Measurements from ENCODE around the gene KRTAP10-1. TPM values are rescaled to one million over a fixed set of nuclear protein-coding genes. Genes with fewer than 3 reads are reported as not detected.

The KRTAP10-1 gene
- total and polyA plus RNA-seq, 4 donors, result not detected

DNA sequence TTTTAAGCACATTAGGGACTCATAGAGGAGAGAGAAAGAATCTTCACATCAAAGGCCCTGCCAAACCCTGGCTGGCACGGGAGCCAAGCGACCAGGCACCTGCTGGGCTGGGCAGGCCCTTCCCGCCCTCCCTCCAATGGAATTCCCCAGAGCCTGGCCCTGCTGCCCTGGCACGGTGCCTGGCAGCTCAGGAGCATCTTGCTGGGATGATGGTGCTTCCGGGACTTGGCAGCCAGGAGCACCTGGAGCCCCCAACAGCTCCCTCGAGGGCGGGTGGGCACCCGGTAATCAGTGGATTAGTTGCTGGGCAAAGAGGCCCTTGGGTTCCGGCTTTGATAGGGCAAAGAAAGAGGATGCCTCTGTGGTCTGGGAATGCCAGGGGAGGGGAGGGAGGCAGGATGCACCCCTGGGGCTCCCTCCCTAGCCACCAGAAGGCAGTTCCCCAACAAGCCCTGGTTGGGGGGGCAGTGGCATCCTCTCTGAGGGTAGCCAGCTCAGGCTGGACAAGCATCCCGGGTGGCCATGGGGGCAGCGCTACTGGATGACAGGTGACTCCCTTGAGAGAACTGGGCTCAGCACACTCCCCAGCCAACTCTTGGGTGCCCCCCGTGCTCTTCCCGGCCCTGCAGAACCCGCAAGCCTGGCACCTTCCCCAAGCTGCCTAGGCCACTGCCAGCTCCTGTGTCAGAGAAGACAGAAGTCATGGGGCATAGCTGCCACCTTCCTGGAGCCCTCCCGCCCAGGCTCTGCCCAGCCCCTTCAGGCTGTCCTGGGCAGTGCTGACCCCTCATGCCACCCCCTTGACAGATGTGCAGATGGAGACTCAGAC, 26.4 kb downstream of the KRTAP10-1 start:
- TF ChIP-seq YY1 (IDR thresholded peaks at IDR 0.05), result no peak
- TF ChIP-seq, protein P1, sequence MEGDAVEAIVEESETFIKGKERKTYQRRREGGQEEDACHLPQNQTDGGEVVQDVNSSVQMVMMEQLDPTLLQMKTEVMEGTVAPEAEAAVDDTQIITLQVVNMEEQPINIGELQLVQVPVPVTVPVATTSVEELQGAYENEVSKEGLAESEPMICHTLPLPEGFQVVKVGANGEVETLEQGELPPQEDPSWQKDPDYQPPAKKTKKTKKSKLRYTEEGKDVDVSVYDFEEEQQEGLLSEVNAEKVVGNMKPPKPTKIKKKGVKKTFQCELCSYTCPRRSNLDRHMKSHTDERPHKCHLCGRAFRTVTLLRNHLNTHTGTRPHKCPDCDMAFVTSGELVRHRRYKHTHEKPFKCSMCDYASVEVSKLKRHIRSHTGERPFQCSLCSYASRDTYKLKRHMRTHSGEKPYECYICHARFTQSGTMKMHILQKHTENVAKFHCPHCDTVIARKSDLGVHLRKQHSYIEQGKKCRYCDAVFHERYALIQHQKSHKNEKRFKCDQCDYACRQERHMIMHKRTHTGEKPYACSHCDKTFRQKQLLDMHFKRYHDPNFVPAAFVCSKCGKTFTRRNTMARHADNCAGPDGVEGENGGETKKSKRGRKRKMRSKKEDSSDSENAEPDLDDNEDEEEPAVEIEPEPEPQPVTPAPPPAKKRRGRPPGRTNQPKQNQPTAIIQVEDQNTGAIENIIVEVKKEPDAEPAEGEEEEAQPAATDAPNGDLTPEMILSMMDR (IDR thresholded peaks at IDR 0.05; ENCODE audit: low read depth, low read length, missing input control), result no peak
- TF ChIP-seq, protein P2, sequence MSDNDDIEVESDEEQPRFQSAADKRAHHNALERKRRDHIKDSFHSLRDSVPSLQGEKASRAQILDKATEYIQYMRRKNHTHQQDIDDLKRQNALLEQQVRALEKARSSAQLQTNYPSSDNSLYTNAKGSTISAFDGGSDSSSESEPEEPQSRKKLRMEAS (IDR thresholded peaks at IDR 0.05), result no peak
- no peak for TF ChIP-seq NR2F2 (IDR thresholded peaks at IDR 0.05)
- 84% methylated on average over 15 of the region's 15 CpGs for WGBS
- Histone ChIP-seq H3K36me3 (ENCODE audit: control insufficient read depth in 4 of 4, insufficient read depth in 3 of 4, low read depth in 1 of 4, low read length in 3 of 4) (no peaks in the 10 kb centered on the region), H3K4me1 (ENCODE audit: control insufficient read depth in 4 of 4, insufficient read depth in 4 of 4, low read length in 3 of 4) (peaks cover 0 to 31% (median 15%) of the 10 kb centered on the region in 4 donors), H3K27me3 (ENCODE audit: control insufficient read depth in 4 of 4, insufficient read depth in 4 of 4, low read length in 3 of 4) (no peaks in the 10 kb centered on the region), H3K9ac (ENCODE audit: low read depth in 1 of 2, low read length in 2 of 2) (no peak overlapping the region), H3K9me3 (ENCODE audit: control insufficient read depth in 4 of 4, low read length in 3 of 4) (no peaks in the 10 kb centered on the region), H3K4me3 (ENCODE audit: low read depth in 1 of 3, low read length in 3 of 3) (no peak overlapping the region), H3K27ac (ENCODE audit: low read depth in 1 of 2, low read length in 2 of 2) (no peak overlapping the region)
- no peak for DNase-seq (ENCODE audit: low spot score)

DNA sequence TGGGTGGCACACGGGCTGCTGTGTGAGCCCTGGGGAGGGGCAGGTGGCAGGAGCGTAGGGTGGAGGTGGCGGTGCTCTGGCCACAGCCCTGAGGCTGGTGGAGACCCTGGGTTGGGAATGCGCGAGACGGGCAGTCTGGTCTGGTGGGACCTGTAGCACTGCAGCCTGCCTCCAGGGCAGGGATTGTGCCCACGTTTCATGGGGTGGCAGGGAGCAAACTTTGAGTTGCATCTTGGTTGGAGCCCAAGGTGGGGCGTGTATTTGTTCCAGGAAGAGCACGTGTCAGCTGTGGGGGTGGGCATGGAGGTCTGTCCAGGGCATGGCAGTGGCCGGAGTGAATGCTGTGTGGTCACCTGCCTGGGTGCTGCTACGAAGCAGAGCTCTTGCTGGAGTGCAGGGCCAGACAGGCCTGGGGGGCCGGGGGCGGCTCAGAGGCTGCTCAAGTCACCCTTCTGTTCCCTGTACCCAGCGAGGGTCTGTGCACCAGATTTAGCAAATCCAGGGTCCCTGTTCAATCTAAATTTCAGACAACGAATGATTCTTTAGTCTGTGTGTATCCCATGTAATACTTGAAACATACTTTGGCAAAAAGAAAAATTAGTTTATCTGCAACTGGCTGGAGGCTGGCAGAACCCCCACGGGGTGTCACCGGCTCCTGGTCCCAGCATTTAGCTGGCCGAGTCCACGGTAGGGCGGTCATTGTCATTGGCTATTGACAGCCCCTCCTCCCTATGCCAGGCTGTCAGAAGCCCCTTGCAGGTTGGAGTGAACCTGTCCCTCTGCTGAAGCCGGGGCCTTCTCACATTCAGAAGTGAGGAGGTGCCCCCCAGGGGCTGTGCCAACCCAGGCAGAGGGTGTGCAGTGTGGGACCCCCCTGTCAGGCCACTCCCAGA, 27.3 kb downstream of the KRTAP10-1 start:
- H3K4me1 ChIP-seq (ENCODE audit: control insufficient read depth in 4 of 4, insufficient read depth in 4 of 4, low read length in 3 of 4), result peaks cover 0 to 37% (median 16%) of the 10 kb centered on the region in 4 donors
- H3K36me3 ChIP-seq (ENCODE audit: control insufficient read depth in 4 of 4, insufficient read depth in 3 of 4, low read depth in 1 of 4, low read length in 3 of 4), result no peaks in the 10 kb centered on the region
- H3K9ac ChIP-seq (ENCODE audit: low read depth in 1 of 2, low read length in 2 of 2), result no peak overlapping the region
- 89% methylated on average over 21 of the region's 21 CpGs for WGBS
- DNase-seq (ENCODE audit: low spot score), result no peak
- H3K27ac ChIP-seq (ENCODE audit: low read depth in 1 of 2, low read length in 2 of 2), result no peak overlapping the region
- H3K9me3 ChIP-seq (ENCODE audit: control insufficient read depth in 4 of 4, low read length in 3 of 4), result no peaks in the 10 kb centered on the region
- H3K4me3 ChIP-seq (ENCODE audit: low read depth in 1 of 3, low read length in 3 of 3), result no peak overlapping the region
- TF ChIP-seq JUND (IDR thresholded peaks at IDR 0.05) (no peak), RAD21 (IDR thresholded peaks at IDR 0.05) (no peak), RXRA (IDR thresholded peaks at IDR 0.05) (no peak)
- TF ChIP-seq, protein P3, sequence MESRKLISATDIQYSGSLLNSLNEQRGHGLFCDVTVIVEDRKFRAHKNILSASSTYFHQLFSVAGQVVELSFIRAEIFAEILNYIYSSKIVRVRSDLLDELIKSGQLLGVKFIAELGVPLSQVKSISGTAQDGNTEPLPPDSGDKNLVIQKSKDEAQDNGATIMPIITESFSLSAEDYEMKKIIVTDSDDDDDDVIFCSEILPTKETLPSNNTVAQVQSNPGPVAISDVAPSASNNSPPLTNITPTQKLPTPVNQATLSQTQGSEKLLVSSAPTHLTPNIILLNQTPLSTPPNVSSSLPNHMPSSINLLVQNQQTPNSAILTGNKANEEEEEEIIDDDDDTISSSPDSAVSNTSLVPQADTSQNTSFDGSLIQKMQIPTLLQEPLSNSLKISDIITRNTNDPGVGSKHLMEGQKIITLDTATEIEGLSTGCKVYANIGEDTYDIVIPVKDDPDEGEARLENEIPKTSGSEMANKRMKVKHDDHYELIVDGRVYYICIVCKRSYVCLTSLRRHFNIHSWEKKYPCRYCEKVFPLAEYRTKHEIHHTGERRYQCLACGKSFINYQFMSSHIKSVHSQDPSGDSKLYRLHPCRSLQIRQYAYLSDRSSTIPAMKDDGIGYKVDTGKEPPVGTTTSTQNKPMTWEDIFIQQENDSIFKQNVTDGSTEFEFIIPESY (IDR thresholded peaks at IDR 0.05), result no peak
- TF ChIP-seq, protein P4, sequence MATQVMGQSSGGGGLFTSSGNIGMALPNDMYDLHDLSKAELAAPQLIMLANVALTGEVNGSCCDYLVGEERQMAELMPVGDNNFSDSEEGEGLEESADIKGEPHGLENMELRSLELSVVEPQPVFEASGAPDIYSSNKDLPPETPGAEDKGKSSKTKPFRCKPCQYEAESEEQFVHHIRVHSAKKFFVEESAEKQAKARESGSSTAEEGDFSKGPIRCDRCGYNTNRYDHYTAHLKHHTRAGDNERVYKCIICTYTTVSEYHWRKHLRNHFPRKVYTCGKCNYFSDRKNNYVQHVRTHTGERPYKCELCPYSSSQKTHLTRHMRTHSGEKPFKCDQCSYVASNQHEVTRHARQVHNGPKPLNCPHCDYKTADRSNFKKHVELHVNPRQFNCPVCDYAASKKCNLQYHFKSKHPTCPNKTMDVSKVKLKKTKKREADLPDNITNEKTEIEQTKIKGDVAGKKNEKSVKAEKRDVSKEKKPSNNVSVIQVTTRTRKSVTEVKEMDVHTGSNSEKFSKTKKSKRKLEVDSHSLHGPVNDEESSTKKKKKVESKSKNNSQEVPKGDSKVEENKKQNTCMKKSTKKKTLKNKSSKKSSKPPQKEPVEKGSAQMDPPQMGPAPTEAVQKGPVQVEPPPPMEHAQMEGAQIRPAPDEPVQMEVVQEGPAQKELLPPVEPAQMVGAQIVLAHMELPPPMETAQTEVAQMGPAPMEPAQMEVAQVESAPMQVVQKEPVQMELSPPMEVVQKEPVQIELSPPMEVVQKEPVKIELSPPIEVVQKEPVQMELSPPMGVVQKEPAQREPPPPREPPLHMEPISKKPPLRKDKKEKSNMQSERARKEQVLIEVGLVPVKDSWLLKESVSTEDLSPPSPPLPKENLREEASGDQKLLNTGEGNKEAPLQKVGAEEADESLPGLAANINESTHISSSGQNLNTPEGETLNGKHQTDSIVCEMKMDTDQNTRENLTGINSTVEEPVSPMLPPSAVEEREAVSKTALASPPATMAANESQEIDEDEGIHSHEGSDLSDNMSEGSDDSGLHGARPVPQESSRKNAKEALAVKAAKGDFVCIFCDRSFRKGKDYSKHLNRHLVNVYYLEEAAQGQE (IDR thresholded peaks at IDR 0.05), result no peak
- no peaks in the 10 kb centered on the region for H3K27me3 ChIP-seq (ENCODE audit: control insufficient read depth in 4 of 4, insufficient read depth in 4 of 4, low read length in 3 of 4)

Data from liver (tissue), 9 donors.